Measurements from ENCODE around the gene ACTR8.
"Not testable (repeated sequence)": the region's sequence is repeated elsewhere in the genome, so short reads cannot be mapped to it uniquely, and the experiment has no call there.

Gene ACTR8

DNA sequence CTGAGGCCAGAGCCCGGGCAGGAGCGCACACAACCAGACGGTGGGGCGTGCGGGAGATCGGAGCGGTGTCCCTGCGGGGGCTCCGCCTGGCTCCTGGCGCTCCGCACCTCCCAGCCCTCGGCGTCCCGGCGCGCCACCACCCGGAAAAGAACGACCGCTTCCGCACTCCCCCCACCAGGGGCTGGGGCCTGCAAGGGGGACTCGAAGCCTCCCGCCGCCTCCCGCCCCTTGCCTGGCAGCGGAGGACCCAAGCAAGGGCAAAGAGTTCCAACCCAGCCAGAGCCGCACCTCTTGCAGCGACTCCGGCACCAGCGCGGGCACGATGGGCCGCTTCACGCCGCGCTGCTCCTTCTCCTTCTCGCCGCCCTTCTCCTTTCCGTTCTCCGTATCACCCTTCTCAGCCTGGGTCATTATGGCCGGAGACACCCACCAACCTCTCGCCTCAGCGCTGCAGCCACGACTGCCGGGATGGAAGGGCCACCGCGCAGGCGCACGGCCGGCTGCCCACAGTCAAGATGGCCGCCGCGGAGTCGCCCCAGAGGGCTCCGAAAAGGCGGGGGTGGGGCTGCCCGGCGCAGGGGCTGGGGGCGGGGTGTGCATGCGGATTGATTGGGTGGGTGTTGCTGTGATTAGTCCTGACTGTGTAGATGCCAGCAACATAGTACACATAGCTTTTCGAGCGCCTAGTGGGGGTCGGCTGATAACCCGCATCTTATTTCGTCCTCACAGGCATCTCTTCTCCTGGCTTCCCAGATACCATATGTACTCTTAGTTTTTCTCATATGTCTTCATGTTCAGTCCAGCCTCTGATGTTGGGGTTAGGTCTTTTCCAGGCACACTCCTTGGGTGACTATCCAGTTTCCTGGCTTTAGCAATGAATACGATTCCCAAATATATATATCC, at the start of gene ACTR8:
ACTR8 (minus strand) TSS at position 462 of the 903 bp plus-strand sequence; CDS start at position 411, 51 bp downstream.
- peak; percentile 85 for DNase-seq

GRCh38 chr3:53927208-53927872, 45.4 kb upstream of the ACTR8 start:
- not testable (repeated sequence) for DNase-seq

DNA sequence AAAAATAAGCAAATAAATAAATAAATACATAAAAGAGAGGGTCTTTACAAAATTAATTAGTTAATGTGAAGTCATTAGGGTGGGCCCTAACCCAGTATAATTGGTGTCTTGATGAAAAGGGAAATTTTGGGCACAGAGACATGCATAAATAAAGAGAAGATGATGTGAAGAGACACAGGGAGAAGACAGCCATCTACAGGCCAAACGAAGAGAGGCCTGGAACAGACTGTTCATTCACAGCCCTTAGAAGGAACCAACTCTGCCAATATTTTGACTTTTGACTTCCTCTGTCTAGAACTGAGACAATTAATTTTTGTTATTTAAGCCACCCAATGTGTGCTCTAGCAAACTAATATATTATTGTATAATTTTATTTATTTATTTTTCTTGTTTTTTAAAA, 39.3 kb upstream of the ACTR8 start:
- peak; percentile 21 for DNase-seq

DNA sequence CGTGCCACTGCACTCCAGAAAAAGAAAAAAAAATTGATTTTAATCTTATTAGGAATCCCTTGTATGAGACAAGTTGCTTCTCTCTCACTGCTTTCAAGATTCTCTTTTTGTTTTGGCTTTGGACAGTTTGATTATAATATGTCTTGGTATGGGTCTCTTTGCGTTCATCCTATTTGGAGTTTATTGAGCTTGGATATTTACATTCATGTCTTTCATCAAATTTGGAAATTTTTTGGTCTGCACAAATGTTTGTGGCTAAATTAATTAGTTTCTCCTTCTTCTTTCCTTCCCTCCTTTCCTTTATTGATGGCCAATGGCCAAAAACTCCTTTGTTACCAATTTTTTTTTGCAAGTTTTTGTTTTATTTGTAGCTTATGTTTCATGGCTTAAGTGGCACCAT, 37.8 kb upstream of the ACTR8 start:
- DNase-seq = no peak

- DNase-seq = no peak
Measured at GRCh38 chr3:53913401-53913800, 31.4 kb upstream of the ACTR8 start.

- no peak for DNase-seq
Measured at GRCh38 chr3:53902711-53903110, 20.8 kb upstream of the ACTR8 start.

- DNase-seq = no peak
Measured at GRCh38 chr3:53902067-53902466, 20.1 kb upstream of the ACTR8 start.

DNA sequence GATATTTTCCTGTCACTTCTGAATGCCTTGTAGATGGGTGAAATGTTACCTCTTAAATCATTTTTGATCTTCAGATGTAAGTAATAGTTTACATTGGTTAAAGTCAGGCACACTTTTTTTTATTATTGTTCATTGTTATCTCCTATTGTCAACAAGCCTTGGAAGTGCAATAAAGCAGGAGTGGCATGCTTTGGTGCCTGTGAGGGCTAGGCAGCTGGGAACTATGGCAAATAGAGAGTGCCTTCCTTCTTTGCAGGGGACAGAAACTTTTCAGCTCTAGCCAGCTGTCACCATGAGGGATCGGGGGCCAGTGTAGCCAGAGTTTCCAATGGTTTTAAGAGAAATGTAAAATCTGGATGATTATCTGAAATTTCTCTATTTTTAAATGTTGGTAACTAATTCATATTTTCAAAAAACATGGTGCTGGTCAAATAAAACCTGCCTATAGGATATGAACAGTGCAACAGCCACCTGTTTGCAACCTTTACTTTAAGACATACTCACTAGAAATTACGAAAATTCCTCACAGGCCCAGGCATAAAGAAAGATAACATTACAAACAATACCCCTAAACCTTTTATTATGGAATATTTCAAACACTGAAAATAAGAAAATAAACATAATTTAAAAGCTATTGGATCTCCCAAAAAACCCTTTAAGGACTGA, 18.8 kb upstream of the ACTR8 start:
- DNase-seq = no peak

- DNase-seq = no peak
Measured at GRCh38 chr3:53899750-53900149, 17.8 kb upstream of the ACTR8 start.

DNA sequence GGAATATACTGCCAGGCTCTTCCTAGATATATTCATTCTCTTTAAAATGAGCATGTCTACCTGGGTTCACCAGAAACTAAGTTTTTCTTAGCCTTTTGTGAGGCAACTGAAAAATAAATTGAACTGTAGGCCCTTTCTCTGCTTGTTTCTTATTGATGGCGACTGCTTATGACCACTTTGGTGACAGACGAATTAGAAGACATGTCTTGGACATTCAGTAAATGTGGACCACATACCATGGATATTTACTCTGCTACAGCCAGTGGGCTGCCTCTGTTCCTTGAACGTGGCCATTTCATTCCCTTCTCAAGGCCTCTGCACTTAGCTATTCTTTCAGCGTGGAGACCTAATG, 10.3 kb upstream of the ACTR8 start:
- no peak for DNase-seq

GRCh38 chr3:53891497-53892285, 9.7 kb upstream of the ACTR8 start, which contains the start of gene SELENOK:
SELENOK (minus strand) TSS chr3:53891859.
- peak; percentile 100 for DNase-seq

GRCh38 chr3:53890726-53891475, 8.9 kb upstream of the ACTR8 start:
- no peak for DNase-seq

GRCh38 chr3:53888232-53888631, 6.3 kb upstream of the ACTR8 start:
- DNase-seq = no peak

DNA sequence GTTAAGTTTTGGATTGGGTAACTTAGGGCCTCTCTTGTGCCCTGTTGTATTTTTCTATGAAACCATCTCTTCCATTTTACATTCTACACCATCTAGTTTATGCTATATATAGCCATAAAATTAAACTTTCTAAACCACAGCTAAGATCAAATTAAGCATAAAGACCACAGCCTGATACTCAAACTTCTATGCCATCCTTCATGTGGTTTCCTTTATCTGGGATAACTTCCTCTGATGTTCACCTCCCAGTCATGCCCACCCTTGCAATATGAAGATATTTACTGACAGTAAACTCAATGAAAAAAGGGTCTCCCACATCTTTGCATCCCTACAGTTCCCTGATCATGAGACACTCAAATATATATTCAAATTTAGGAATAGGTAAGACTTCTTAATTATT, 5.5 kb upstream of the ACTR8 start:
- DNase-seq = no peak

DNA sequence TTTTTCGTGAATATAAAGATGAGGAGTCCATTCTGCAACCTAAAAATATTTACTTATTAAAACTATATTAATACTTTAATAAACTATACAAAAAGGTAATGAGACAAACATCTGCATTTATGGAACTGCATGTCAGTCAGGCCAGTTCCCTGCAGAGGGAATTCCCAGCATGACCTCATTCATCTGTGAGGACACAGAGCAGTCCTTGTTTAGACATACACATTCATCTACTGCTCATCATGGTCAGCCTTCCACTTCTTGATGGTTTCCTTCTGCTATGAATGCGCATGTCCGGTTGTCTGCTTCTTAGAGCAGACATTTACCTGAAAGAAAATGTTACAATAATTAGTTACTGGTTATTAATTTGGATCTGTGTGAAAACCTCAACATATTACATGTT, 3.3 kb upstream of the ACTR8 start:
- peak; percentile 81 for DNase-seq

DNA sequence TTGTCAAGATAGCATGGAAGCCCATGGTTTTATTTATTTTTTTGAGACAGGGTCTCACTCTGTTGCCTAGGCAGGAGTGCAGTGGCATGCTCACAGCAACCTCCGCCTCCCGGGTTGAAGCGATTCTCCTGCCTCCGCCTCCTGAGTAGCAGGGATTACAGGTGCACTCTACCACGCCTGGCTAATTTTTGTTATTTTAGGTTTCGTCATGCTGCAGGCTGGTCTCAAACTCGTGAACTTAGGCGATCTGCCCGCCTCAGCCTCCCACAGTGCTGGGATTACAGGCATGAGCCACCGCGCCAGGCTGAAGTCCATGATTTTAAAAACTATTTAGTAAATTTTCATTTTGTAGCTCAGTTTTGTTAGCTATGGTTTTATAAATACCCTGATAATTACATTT, 2.7 kb upstream of the ACTR8 start:
- no peak for DNase-seq

- DNase-seq = no peak
Measured at GRCh38 chr3:53883008-53883407, 1.1 kb upstream of the ACTR8 start.

DNA sequence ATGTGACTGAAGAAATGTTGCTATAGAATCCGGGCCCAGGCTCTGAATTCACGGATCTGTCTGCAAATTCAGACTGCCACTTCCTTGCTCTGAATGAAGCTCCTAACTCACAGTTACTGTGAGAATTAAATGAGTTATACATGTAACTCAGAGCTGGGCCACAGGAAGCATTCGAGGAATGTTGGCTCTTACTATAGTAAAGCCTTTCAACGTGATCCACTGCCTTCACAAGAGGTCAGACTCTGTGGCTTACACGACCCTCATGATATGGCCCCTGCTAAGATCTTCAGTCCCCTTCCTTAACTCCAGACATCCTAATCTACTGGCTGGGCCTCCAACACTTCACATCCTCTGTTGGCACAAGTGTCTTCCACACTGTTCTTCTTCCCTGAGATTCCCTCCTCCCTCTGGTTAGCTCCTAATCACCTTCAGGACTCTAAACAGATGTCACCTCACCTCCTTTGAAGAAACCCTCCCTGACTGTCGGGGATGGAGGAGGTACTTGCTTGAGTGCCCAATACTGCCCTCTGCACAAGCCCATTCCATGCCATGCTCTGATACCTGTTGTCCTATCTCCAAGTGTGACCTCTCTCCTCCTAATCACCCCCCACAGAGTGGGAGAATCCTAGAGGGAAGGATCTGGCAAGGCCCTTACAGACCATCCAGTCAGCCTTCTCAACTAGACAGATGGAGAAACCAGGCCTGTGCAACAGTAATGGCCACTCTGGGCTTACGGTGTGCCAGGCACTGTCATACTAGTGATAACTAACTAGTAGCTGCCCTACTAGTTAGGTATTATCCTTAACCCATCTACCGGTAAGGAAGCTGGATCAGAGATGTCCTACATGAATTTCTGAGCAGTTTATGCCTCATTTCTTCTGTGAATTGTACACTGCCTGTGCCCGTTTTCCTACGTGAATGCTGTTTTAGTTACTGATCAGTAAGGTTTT, 1.3 kb downstream of the ACTR8 start:
- no peak for DNase-seq

DNA sequence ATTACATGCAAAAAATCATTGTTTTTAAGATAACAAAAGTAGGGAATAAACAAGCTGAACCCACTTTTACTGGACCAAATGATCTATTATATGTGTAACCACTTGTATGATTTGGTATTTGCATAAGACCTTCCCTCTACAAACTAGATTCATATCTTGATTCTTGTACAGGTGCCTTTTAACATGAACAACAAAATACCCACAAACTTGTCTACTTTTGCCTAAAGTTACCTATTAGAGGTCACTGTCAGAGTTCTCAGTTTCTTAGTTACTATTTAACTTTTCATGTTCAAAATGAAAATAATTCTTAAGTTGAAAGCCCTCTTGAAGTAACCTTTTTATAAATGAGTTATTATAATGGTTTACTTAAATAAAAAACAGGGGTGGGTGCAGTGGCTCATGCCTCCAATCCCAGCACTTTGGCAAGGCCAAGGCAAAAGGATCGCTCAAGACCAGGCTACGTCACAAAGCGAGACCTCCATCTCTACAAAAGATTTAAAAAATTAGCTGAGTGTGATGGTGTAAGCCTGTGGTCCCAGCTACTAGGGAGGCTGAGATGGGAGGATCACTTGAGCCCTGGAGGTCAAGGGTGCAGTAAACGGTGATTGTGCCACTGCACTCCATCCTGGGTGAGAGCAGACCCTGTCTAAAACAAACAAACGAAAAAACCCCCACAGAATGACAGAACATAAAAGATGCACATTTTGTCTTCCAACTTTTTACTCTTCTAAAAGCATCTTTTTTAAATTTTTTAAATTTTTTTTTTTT, 16.0 kb downstream of the ACTR8 start:
- no peak for DNase-seq

DNA sequence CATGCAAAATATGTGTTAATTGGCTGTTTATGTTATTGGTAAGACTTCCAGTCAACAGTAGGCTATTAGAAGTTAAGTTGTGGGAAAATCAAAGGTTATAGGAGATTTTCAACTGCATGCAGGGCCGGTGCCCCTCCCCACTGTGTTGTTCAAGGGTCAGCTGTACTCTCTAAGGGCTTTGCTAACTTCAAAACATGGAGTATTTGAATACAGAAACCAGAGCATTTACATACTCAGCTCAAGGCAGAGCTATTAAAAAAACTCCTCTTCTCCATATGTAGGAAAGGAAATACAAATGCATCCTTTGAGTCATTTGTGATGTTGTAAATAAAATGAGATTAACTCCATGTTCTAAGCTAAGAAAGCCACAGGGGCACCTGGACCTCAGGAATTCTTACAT, 18.8 kb downstream of the ACTR8 start:
- no peak for DNase-seq
